HEK293 (cell line): ENCODE results near the gene NTN5.
"Not testable (repeated sequence)": the region's sequence is repeated elsewhere in the genome, so short reads cannot be mapped to it uniquely, and the experiment has no call there.

Experiments used
- CTCF ChIA-PET: fragments of 350-600 bp; formaldehyde crosslinking; extraction: SDS; loops from one replicate; lab custom pipeline; 2021; ENCODE audit warnings: antibody characterized with exemption; lab: Yijun Ruan, JAX
- POLR2A ChIA-PET: fragments of 300-600 bp; formaldehyde crosslinking; extraction: SDS; loops from one replicate; lab custom pipeline; 2020; ENCODE audit warnings: antibody characterized with exemption, inconsistent platforms; lab: Yijun Ruan, JAX
- H3K27ac ChIP-seq: fragments of 200-500 bp; sonication (Bioruptor generic); 2 replicates; pipeline ENCODE4 v1.5.1; 2014; ENCODE audit warnings: low read depth, low read length, control low read depth, inconsistent platforms; ENCODE audit errors: extremely low read depth
- H3K36me3 ChIP-seq, 2 experiments: fragments of 200-500 bp in 1 of 2; sonication (Bioruptor generic) in 1 of 2; 1 replicate in 1 of 2; 2 replicates in 1 of 2; pipeline ENCODE4 v1.5.1; 2014 to 2017; ENCODE audit warnings: inconsistent platforms in 2 of 2, low read length in 2 of 2; ENCODE audit not compliant: control insufficient read depth in 2 of 2, insufficient read depth in 1 of 2
- H3K4me1 ChIP-seq: fragments of 200-500 bp; sonication (Bioruptor generic); 2 replicates; pipeline ENCODE4 v1.5.1; 2014; ENCODE audit warnings: mild to moderate bottlenecking, low read length, inconsistent platforms; ENCODE audit not compliant: control insufficient read depth, insufficient read depth
- H3K4me3 ChIP-seq: 2 replicates; pipeline ENCODE4 v1.5.1; 2011; ENCODE audit warnings: low read depth, mild to moderate bottlenecking, control low read depth, low read length, moderate library complexity
- H3K9me3 ChIP-seq: fragments of 200-500 bp; sonication (Bioruptor generic); 2 replicates; pipeline ENCODE4 v1.5.1; 2014; ENCODE audit warnings: low read depth, low read length, inconsistent platforms; ENCODE audit not compliant: control insufficient read depth, insufficient read depth
- ATF2 ChIP-seq: fragments of 450-650 bp; formaldehyde crosslinking; IDR thresholded peaks from 2 replicates; pipeline ENCODE4 v1.5.1; 2016; ENCODE audit warnings: missing biosample characterization, missing genetic modification characterization, low read depth
- FEZF1 ChIP-seq: fragments of 450-650 bp; formaldehyde crosslinking; IDR thresholded peaks from 2 replicates; pipeline ENCODE4 v1.5.1; 2016; ENCODE audit warnings: missing biosample characterization, missing genetic modification characterization
- PRDM10 ChIP-seq: fragments of 450-650 bp; formaldehyde crosslinking; IDR thresholded peaks from 2 replicates; pipeline ENCODE4 v1.5.1; 2016; ENCODE audit warnings: missing biosample characterization, missing genetic modification characterization
- SALL2 ChIP-seq: fragments of 450-650 bp; formaldehyde crosslinking; IDR thresholded peaks from 2 replicates; pipeline ENCODE4 v1.5.0; 2017; ENCODE audit warnings: missing biosample characterization, mild to moderate bottlenecking, missing genetic modification characterization, borderline replicate concordance
- ZNF121 ChIP-seq: fragments of 450-650 bp; formaldehyde crosslinking; IDR thresholded peaks from 2 replicates; pipeline ENCODE4 v1.5.1; 2016; ENCODE audit warnings: missing biosample characterization, missing genetic modification characterization
- ZNF18 ChIP-seq: fragments of 450-650 bp; formaldehyde crosslinking; IDR thresholded peaks from 2 replicates; pipeline ENCODE4 v1.5.1; 2016; ENCODE audit warnings: missing biosample characterization, missing genetic modification characterization
- ZNF335 ChIP-seq: fragments of 450-650 bp; formaldehyde crosslinking; conservative IDR thresholded peaks from 2 replicates; pipeline ENCODE4 v1.5.1; 2016; ENCODE audit warnings: missing biosample characterization, missing genetic modification characterization
- ZNF362 ChIP-seq: fragments of 450-650 bp; formaldehyde crosslinking; IDR thresholded peaks from 2 replicates; pipeline ENCODE4 v1.5.1; 2016; ENCODE audit warnings: missing biosample characterization, missing genetic modification characterization
- ZNF423 ChIP-seq: fragments of 450-650 bp; formaldehyde crosslinking; IDR thresholded peaks from 2 replicates; pipeline ENCODE4 v1.5.1; 2016; ENCODE audit warnings: missing biosample characterization, missing genetic modification characterization
- ZNF623 ChIP-seq: fragments of 450-650 bp; formaldehyde crosslinking; IDR thresholded peaks from 2 replicates; pipeline ENCODE4 v1.5.1; 2016; ENCODE audit warnings: missing biosample characterization, missing genetic modification characterization
- ZNF670 ChIP-seq: fragments of 450-650 bp; formaldehyde crosslinking; IDR thresholded peaks from 2 replicates; pipeline ENCODE4 v1.5.1; 2016; ENCODE audit warnings: missing biosample characterization, missing genetic modification characterization, low read depth
- ZNF791 ChIP-seq: fragments of 450-650 bp; formaldehyde crosslinking; IDR thresholded peaks from 2 replicates; pipeline ENCODE4 v1.5.1; 2016; ENCODE audit warnings: missing biosample characterization, missing genetic modification characterization

Gene NTN5

GRCh38 chr19:48659768-48660167, 13.0 kb downstream of the NTN5 start:
- no peaks in the 10 kb centered on the region for H3K9me3 ChIP-seq
- H3K36me3 ChIP-seq: no peaks in the 10 kb centered on the region
- H3K4me1 ChIP-seq: peaks cover 5% of the 10 kb centered on the region
- no peak overlapping the region for H3K4me3 ChIP-seq
- ChIA-PET POLR2A (interaction anchor here (0.6 kb wide), 1 partner anchor 107 kb away, joined by 3 read pairs; no protein-coding TSS in a partner anchor), CTCF (interaction anchor here (0.6 to 0.9 kb wide), 2 partner anchors 15 to 67 kb away, joined by 3 to 4 read pairs; no protein-coding TSS in a partner anchor)
- no peak for TF ChIP-seq ZNF335 (tag by site-specific recombination)
- TF ChIP-seq ATF2: peak; percentile 74
- TF ChIP-seq FEZF1 (tag by site-specific recombination): no peak
- no peak for TF ChIP-seq ZNF423 (tag by site-specific recombination)
- no peak for TF ChIP-seq ZNF121 (tag by site-specific recombination)
- no peak overlapping the region for H3K27ac ChIP-seq

GRCh38 chr19:48658483-48658882, 14.3 kb downstream of the NTN5 start:
- Histone ChIP-seq H3K36me3 (no peaks in the 10 kb centered on the region; a peak in 1 of 3 replicates), H3K9me3 (no peaks in the 10 kb centered on the region), H3K27ac (no peak overlapping the region), H3K4me3 (no peak overlapping the region), H3K4me1 (peaks cover 9% of the 10 kb centered on the region)
- ChIA-PET POLR2A (no interaction called here), CTCF (interaction anchor here (0.7 to 4.1 kb wide), 3 partner anchors 13 to 312 kb away, joined by 3 to 20 read pairs (median 3); partner anchors contain the start of gene CA11)
- TF ChIP-seq SALL2 (tag by site-specific recombination) (no peak), ZNF791 (tag by site-specific recombination) (no peak), ZNF362 (tag by site-specific recombination) (peak; percentile 73), ZNF670 (tag by site-specific recombination) (no peak), PRDM10 (no peak), ZNF121 (tag by site-specific recombination) (peak; percentile 58; the same call in 1 of the 2 replicates)

GRCh38 chr19:48657828-48658227, 15.0 kb downstream of the NTN5 start:
- ChIA-PET CTCF (interaction anchor here (0.6 to 4.1 kb wide), 3 partner anchors 12 to 130 kb away, joined by 3 to 20 read pairs (median 5); partner anchors contain the start of gene CA11), POLR2A (interaction anchor here (1.1 kb wide), 1 partner anchor 39 kb away, joined by 5 read pairs; the partner anchor contains the start of genes RPL18 and SPHK2)
- H3K4me1 ChIP-seq, H3K4me3 ChIP-seq, H3K36me3 ChIP-seq, H3K27ac ChIP-seq, H3K9me3 ChIP-seq: not testable (repeated sequence)
- 0 out of 2 replicates have a peak, but pooled peaks have one; percentile 26 for TF ChIP-seq ZNF18 (tag by site-specific recombination)
- peak; percentile 91 for TF ChIP-seq ZNF623 (tag by site-specific recombination)
